A673 (cell line): ENCODE measurements around the gene OSBPL3.

ENCODE experiments used
- EZH2 ChIP-seq: fragments of 200-600 bp; sonication (generic); IDR thresholded peaks from 2 replicates; pipeline ENCODE4 v1.6.1; 2017; ENCODE audit warnings: borderline replicate concordance, low read depth, mild to moderate bottlenecking, mixed read lengths, antibody characterized with exemption, low read length; ENCODE audit not compliant: poor library complexity, severe bottlenecking
- TF ChIP-seq, protein P1 (sequence below): fragments of 300-800, 200-600 bp; sonication (generic); conservative IDR thresholded peaks from 2 replicates; pipeline ENCODE4 v1.5.1; 2017; ENCODE audit warnings: low read depth, mild to moderate bottlenecking, antibody characterized with exemption, low read length, moderate library complexity, mixed read lengths

DNA sequence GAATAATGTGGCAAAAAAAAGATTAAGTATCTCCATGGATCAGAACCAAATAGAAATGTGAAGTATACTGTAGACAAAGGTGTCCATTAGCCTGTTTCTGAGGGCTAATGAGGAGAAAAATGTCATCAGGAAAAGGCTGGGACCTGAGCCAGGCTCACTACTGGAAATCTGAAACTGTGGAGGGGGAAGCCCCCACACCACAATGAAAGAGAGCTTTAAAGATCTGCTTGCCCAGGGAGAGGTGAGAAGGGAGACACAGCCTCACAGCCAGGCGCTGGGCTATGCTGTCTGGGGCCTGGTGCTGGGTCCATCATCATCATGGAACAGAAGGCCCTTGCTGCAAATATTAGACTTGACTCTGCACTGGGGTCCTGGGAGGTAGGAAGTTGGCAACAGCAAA lies 90.4 kb downstream of the OSBPL3 start:
- TF ChIP-seq, protein P1, sequence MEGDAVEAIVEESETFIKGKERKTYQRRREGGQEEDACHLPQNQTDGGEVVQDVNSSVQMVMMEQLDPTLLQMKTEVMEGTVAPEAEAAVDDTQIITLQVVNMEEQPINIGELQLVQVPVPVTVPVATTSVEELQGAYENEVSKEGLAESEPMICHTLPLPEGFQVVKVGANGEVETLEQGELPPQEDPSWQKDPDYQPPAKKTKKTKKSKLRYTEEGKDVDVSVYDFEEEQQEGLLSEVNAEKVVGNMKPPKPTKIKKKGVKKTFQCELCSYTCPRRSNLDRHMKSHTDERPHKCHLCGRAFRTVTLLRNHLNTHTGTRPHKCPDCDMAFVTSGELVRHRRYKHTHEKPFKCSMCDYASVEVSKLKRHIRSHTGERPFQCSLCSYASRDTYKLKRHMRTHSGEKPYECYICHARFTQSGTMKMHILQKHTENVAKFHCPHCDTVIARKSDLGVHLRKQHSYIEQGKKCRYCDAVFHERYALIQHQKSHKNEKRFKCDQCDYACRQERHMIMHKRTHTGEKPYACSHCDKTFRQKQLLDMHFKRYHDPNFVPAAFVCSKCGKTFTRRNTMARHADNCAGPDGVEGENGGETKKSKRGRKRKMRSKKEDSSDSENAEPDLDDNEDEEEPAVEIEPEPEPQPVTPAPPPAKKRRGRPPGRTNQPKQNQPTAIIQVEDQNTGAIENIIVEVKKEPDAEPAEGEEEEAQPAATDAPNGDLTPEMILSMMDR, result no peak
- no peak for TF ChIP-seq EZH2
